ENCODE measurements around the gene CSAG2.

The CSAG2 gene

DNA sequence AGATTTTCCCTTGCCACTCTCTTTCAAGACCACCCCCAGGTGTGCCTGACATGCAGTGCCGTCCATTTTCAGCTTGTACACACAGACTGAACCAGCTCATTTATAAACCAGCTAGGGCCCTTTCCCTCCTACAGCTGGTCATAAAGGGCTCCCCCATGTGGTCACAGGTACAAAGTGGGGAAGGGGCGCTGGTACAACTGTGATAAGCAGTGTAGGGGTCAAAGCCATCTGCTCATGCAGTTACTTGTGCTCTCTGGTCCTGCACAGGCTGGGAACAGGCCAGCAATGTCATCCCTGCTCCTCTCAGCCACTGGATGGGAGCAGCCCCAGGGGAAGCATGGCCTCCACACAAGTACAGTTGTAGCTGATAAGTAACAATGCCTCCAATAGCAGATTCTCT, 50.8 kb downstream of the CSAG2 start:
- DNase-seq: no peak

Measured in midbrain (tissue), 1 donor.